NCI-H1105 treated with DMSO at 0.1 percent for 48 hours (cell line): ENCODE data around the gene SDHB.

ENCODE experiments used
- DNase-seq: peaks from one replicate; lab custom pipeline; 2025; lab: John Stamatoyannopoulos, UW

Gene SDHB

GRCh38 chr1:16969057-16969611 lies 84.7 kb downstream of the SDHB start:
- no peak for DNase-seq
